Transverse colon (tissue), 4 donors: ENCODE measurements around the gene CERT1. TPM values are rescaled to one million over a fixed set of nuclear protein-coding genes. Genes with fewer than 3 reads are reported as not detected.

Source experiments
- small RNA-seq, 4 donors: library from RNA; depleted of rRNA; stranded (forward); fragments of <200 nt; gene quantifications; one replicate each; pipeline ENCODE3, GENCODE V24; 2016
- total RNA-seq, 4 donors: library from RNA; depleted of rRNA; stranded (reverse); fragments of >200 nt; gene quantifications; one replicate each; pipeline ENCODE4 v1.1.0, GENCODE V29; 2016

CERT1 gene
- total RNA-seq, 4 donors from 2014 or later, result 33.2 to 59.5 (median 39.4) TPM

Small RNAs within 50 kb of the gene (small RNA-seq; reads per million reads assigned to genes)
- gene RNU7-175P, result 0 reads per million in 4 donors

Other genes with a start within 250 kb of the CERT1 start
- 100 to 1,000 TPM in 2 of 4 donors, 10 to 100 TPM in 2; 44.9 to 205 (median 99.5) TPM for gene HMGCR, start 174.4 kb downstream of the CERT1 start, total RNA-seq
- gene POLK, start 262 bp upstream of the CERT1 start, total RNA-seq, result 10 to 100 TPM in 3 of 4 donors, 1 to 10 TPM in 1; 5.4 to 30.2 (median 18.5) TPM
- 10 to 100 TPM in 3 of 4 donors, 1 to 10 TPM in 1; 3.6 to 20.6 (median 13.9) TPM for gene ANKDD1B, start 99.8 kb upstream of the CERT1 start, total RNA-seq
- 10 to 100 TPM in 3 of 4 donors, 1 to 10 TPM in 1; 5.8 to 13.5 (median 11.1) TPM for gene POC5, start 205.8 kb upstream of the CERT1 start, total RNA-seq